Measurements from ENCODE around the gene HS3ST2.
"Not testable (repeated sequence)": the region's sequence is repeated elsewhere in the genome, so short reads cannot be mapped to it uniquely, and the experiment has no call there.

HS3ST2 gene

DNA sequence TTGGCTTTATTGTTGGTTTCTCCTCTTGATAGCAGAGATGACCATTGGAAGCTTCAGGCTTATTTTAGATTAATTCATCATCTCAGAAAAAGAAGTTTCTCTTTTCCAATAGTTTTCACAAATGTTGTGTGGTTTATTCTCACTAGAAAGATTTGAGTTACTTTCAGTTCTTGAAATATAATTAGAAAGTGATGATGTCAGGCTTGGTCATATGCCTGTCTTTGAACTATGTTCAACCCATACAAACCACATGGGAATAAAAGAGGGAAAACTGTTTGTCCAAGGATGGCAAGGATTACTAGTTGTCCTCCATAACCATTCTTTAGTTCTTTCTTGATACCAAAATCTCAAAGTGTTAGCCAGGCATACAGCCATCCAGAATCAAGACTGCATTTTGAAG lies 3.7 kb upstream of the HS3ST2 start:
- peaks cover 18 to 24% of the 10 kb centered on the region in 2 donors for H3K27me3 ChIP-seq (ENCODE audit: control insufficient read depth in 1 of 2, insufficient read depth in 2 of 2, low read length in 2 of 2)
- no peak overlapping the region for H3K9ac ChIP-seq (ENCODE audit: low read depth in 1 of 2, low read length in 2 of 2)
- no peak overlapping the region for H3K4me3 ChIP-seq (ENCODE audit: low read depth in 1 of 2, low read length in 2 of 2)
- peaks cover 0 to 5% of the 10 kb centered on the region in 2 donors for H3K4me1 ChIP-seq (ENCODE audit: control insufficient read depth in 1 of 2, insufficient read depth in 2 of 2, low read length in 2 of 2)
- H3K27ac ChIP-seq (ENCODE audit: low read depth, low read length): no peak overlapping the region
- H3K36me3 ChIP-seq (ENCODE audit: control insufficient read depth in 1 of 2, insufficient read depth in 2 of 2, low read length in 2 of 2): no peaks in the 10 kb centered on the region
- no peaks in the 10 kb centered on the region for H3K9me3 ChIP-seq (ENCODE audit: control insufficient read depth in 1 of 2, low read length in 2 of 2)

GRCh38 chr16:22813223-22813947 lies 577 bp upstream of the HS3ST2 start:
- Histone ChIP-seq H3K9ac (ENCODE audit: low read depth in 1 of 2, low read length in 2 of 2) (no peak overlapping the region), H3K36me3 (ENCODE audit: control insufficient read depth in 1 of 2, insufficient read depth in 2 of 2, low read length in 2 of 2) (no peaks in the 10 kb centered on the region), H3K9me3 (ENCODE audit: control insufficient read depth in 1 of 2, low read length in 2 of 2) (no peaks in the 10 kb centered on the region), H3K27ac (ENCODE audit: low read depth, low read length) (no peak overlapping the region), H3K4me1 (ENCODE audit: control insufficient read depth in 1 of 2, insufficient read depth in 2 of 2, low read length in 2 of 2) (peaks cover 0 to 5% of the 10 kb centered on the region in 2 donors), H3K27me3 (ENCODE audit: control insufficient read depth in 1 of 2, insufficient read depth in 2 of 2, low read length in 2 of 2) (peaks cover 22 to 31% of the 10 kb centered on the region in 2 donors), H3K4me3 (ENCODE audit: low read depth in 1 of 2, low read length in 2 of 2) (peak overlapping the region in 1 of 2 donors; percentile 21)

DNA sequence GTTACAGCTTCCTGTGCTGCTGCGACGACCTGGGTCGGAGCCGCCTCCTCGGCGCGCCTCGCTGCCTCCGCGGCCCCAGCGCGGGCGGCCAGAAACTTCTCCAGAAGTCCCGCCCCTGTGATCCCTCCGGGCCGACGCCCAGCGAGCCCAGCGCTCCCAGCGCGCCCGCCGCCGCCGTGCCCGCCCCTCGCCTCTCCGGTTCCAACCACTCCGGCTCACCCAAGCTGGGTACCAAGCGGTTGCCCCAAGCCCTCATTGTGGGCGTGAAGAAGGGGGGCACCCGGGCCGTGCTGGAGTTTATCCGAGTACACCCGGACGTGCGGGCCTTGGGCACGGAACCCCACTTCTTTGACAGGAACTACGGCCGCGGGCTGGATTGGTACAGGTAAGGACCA lies 746 bp downstream of the HS3ST2 start:
- Histone ChIP-seq H3K9me3 (ENCODE audit: control insufficient read depth in 1 of 2, low read length in 2 of 2) (no peaks in the 10 kb centered on the region), H3K9ac (ENCODE audit: low read depth in 1 of 2, low read length in 2 of 2) (no peak overlapping the region), H3K27me3 (ENCODE audit: control insufficient read depth in 1 of 2, insufficient read depth in 2 of 2, low read length in 2 of 2) (peaks cover 22 to 30% of the 10 kb centered on the region in 2 donors), H3K4me3 (ENCODE audit: low read depth in 1 of 2, low read length in 2 of 2) (no peak overlapping the region), H3K27ac (ENCODE audit: low read depth, low read length) (no peak overlapping the region), H3K36me3 (ENCODE audit: control insufficient read depth in 1 of 2, insufficient read depth in 2 of 2, low read length in 2 of 2) (no peaks in the 10 kb centered on the region), H3K4me1 (ENCODE audit: control insufficient read depth in 1 of 2, insufficient read depth in 2 of 2, low read length in 2 of 2) (peaks cover 0 to 5% of the 10 kb centered on the region in 2 donors)

- peaks cover 22 to 30% of the 10 kb centered on the region in 2 donors for H3K27me3 ChIP-seq (ENCODE audit: control insufficient read depth in 1 of 2, insufficient read depth in 2 of 2, low read length in 2 of 2)
- H3K9me3 ChIP-seq (ENCODE audit: control insufficient read depth in 1 of 2, low read length in 2 of 2): no peaks in the 10 kb centered on the region
- no peaks in the 10 kb centered on the region for H3K36me3 ChIP-seq (ENCODE audit: control insufficient read depth in 1 of 2, insufficient read depth in 2 of 2, low read length in 2 of 2)
- H3K4me1 ChIP-seq (ENCODE audit: control insufficient read depth in 1 of 2, insufficient read depth in 2 of 2, low read length in 2 of 2): peaks cover 0 to 5% of the 10 kb centered on the region in 2 donors
- no peak overlapping the region for H3K4me3 ChIP-seq (ENCODE audit: low read depth in 1 of 2, low read length in 2 of 2)
- no peak overlapping the region for H3K9ac ChIP-seq (ENCODE audit: low read depth in 1 of 2, low read length in 2 of 2)
- H3K27ac ChIP-seq (ENCODE audit: low read depth, low read length): no peak overlapping the region
Measured at GRCh38 chr16:22815863-22816262, 1.9 kb downstream of the HS3ST2 start.

- Histone ChIP-seq H3K27ac (ENCODE audit: low read depth, low read length) (no peak overlapping the region), H3K27me3 (ENCODE audit: control insufficient read depth in 1 of 2, insufficient read depth in 2 of 2, low read length in 2 of 2) (peaks cover 22 to 30% of the 10 kb centered on the region in 2 donors), H3K4me3 (ENCODE audit: low read depth in 1 of 2, low read length in 2 of 2) (no peak overlapping the region), H3K4me1 (ENCODE audit: control insufficient read depth in 1 of 2, insufficient read depth in 2 of 2, low read length in 2 of 2) (peaks cover 0 to 5% of the 10 kb centered on the region in 2 donors), H3K9me3 (ENCODE audit: control insufficient read depth in 1 of 2, low read length in 2 of 2) (no peaks in the 10 kb centered on the region), H3K36me3 (ENCODE audit: control insufficient read depth in 1 of 2, insufficient read depth in 2 of 2, low read length in 2 of 2) (no peaks in the 10 kb centered on the region), H3K9ac (ENCODE audit: low read depth in 1 of 2, low read length in 2 of 2) (no peak overlapping the region)
Measured at GRCh38 chr16:22816475-22816874, 2.5 kb downstream of the HS3ST2 start.

DNA sequence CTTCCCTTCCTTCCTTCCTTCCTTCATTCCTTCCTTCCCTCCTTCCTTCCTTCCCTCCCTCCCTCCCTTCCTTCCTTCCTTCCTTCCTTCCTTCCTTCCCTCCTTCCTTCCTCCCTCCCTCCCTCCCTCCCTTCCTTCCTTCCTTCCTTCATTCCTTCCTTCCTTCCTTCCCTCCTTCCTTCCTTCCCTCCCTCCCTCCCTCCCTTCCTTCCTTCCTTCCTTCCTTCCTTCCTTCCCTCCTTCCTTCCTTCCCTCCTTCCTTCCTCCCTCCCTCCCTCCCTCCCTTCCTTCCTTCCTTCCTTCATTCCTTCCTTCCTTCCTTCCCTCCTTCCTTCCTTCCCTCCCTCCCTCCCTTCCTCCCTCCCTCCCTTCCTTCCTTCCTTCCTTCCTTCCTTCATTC lies 4.8 kb downstream of the HS3ST2 start:
- H3K27me3 ChIP-seq (ENCODE audit: control insufficient read depth in 1 of 2, insufficient read depth in 2 of 2, low read length in 2 of 2): peaks cover 10 to 23% of the 10 kb centered on the region in 2 donors
- not testable (repeated sequence) for H3K4me3 ChIP-seq (ENCODE audit: low read depth in 1 of 2, low read length in 2 of 2); H3K9me3 ChIP-seq (ENCODE audit: control insufficient read depth in 1 of 2, low read length in 2 of 2); H3K9ac ChIP-seq (ENCODE audit: low read depth in 1 of 2, low read length in 2 of 2); H3K4me1 ChIP-seq (ENCODE audit: control insufficient read depth in 1 of 2, insufficient read depth in 2 of 2, low read length in 2 of 2); H3K27ac ChIP-seq (ENCODE audit: low read depth, low read length); H3K36me3 ChIP-seq (ENCODE audit: control insufficient read depth in 1 of 2, insufficient read depth in 2 of 2, low read length in 2 of 2)

- H3K4me3 ChIP-seq (ENCODE audit: low read depth in 1 of 2, low read length in 2 of 2): no peak overlapping the region
- no peaks in the 10 kb centered on the region for H3K9me3 ChIP-seq (ENCODE audit: control insufficient read depth in 1 of 2, low read length in 2 of 2)
- H3K9ac ChIP-seq (ENCODE audit: low read depth in 1 of 2, low read length in 2 of 2): no peak overlapping the region
- no peaks in the 10 kb centered on the region for H3K4me1 ChIP-seq (ENCODE audit: control insufficient read depth in 1 of 2, insufficient read depth in 2 of 2, low read length in 2 of 2)
- H3K27ac ChIP-seq (ENCODE audit: low read depth, low read length): no peak overlapping the region
- H3K36me3 ChIP-seq (ENCODE audit: control insufficient read depth in 1 of 2, insufficient read depth in 2 of 2, low read length in 2 of 2): no peaks in the 10 kb centered on the region
- peaks cover 0 to 7% of the 10 kb centered on the region in 2 donors for H3K27me3 ChIP-seq (ENCODE audit: control insufficient read depth in 1 of 2, insufficient read depth in 2 of 2, low read length in 2 of 2)
Measured at GRCh38 chr16:22838681-22839080, 24.7 kb downstream of the HS3ST2 start.

DNA sequence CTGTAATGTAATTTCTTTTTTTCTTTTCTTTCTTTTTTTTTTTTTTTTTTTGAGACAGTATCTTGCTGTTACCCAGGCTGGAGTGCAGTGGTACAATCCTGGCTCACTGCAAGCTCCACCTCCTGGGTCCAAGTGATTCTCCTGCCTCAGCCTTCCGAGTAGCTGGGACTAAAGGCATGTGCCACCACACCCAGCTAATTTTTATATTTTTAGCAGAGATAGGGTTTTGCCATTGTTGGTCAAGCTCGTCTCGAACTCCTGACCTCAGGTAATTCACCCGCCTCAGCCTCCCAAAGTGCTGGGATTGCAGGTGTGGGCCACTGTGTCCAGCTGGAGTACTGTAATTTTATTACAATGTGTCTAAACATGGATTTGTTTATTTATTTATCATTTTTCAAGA lies 28.1 kb downstream of the HS3ST2 start:
- not testable (repeated sequence) for H3K36me3 ChIP-seq (ENCODE audit: control insufficient read depth in 1 of 2, insufficient read depth in 2 of 2, low read length in 2 of 2); H3K27me3 ChIP-seq (ENCODE audit: control insufficient read depth in 1 of 2, insufficient read depth in 2 of 2, low read length in 2 of 2); H3K27ac ChIP-seq (ENCODE audit: low read depth, low read length); H3K9me3 ChIP-seq (ENCODE audit: control insufficient read depth in 1 of 2, low read length in 2 of 2); H3K9ac ChIP-seq (ENCODE audit: low read depth in 1 of 2, low read length in 2 of 2); H3K4me3 ChIP-seq (ENCODE audit: low read depth in 1 of 2, low read length in 2 of 2); H3K4me1 ChIP-seq (ENCODE audit: control insufficient read depth in 1 of 2, insufficient read depth in 2 of 2, low read length in 2 of 2)

DNA sequence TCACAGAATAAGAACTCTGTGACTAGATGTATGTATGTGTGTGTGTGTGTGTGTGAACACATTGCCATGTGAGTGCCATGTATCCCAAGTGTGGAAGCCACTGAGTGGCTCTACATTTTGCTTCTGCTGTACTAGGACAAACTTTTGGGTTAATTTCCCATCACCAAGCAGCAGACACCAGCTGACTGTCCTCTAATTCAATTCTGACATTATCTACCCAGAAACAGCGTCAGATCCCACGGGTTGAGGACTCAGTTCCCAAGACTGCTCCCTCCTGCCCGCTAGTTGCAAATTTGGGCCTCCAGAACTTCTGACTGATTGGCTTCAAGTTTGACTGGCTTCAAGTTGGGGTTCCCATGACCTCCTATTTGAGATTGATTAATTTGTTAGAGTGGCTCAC lies 29.2 kb downstream of the HS3ST2 start:
- no peaks in the 10 kb centered on the region for H3K4me1 ChIP-seq (ENCODE audit: control insufficient read depth in 1 of 2, insufficient read depth in 2 of 2, low read length in 2 of 2)
- no peaks in the 10 kb centered on the region for H3K36me3 ChIP-seq (ENCODE audit: control insufficient read depth in 1 of 2, insufficient read depth in 2 of 2, low read length in 2 of 2)
- H3K27me3 ChIP-seq (ENCODE audit: control insufficient read depth in 1 of 2, insufficient read depth in 2 of 2, low read length in 2 of 2): peaks cover 0 to 14% of the 10 kb centered on the region in 2 donors
- no peaks in the 10 kb centered on the region for H3K9me3 ChIP-seq (ENCODE audit: control insufficient read depth in 1 of 2, low read length in 2 of 2)
- H3K9ac ChIP-seq (ENCODE audit: low read depth in 1 of 2, low read length in 2 of 2): no peak overlapping the region
- H3K4me3 ChIP-seq (ENCODE audit: low read depth in 1 of 2, low read length in 2 of 2): no peak overlapping the region
- no peak overlapping the region for H3K27ac ChIP-seq (ENCODE audit: low read depth, low read length)

GRCh38 chr16:22843856-22844255 lies 29.9 kb downstream of the HS3ST2 start:
- Histone ChIP-seq H3K27me3 (ENCODE audit: control insufficient read depth in 1 of 2, insufficient read depth in 2 of 2, low read length in 2 of 2) (peaks cover 0 to 11% of the 10 kb centered on the region in 2 donors), H3K4me1 (ENCODE audit: control insufficient read depth in 1 of 2, insufficient read depth in 2 of 2, low read length in 2 of 2) (no peaks in the 10 kb centered on the region), H3K36me3 (ENCODE audit: control insufficient read depth in 1 of 2, insufficient read depth in 2 of 2, low read length in 2 of 2) (no peaks in the 10 kb centered on the region), H3K4me3 (ENCODE audit: low read depth in 1 of 2, low read length in 2 of 2) (no peak overlapping the region), H3K9ac (ENCODE audit: low read depth in 1 of 2, low read length in 2 of 2) (no peak overlapping the region), H3K9me3 (ENCODE audit: control insufficient read depth in 1 of 2, low read length in 2 of 2) (no peaks in the 10 kb centered on the region), H3K27ac (ENCODE audit: low read depth, low read length) (no peak overlapping the region)
